Measurements from ENCODE around the gene ZKSCAN7. TPM values are rescaled to one million over a fixed set of nuclear protein-coding genes. Genes with fewer than 3 reads are reported as not detected.
A peak's percentile ranks its signal among the peaks of the same experiment; 100 is the strongest.

Gene ZKSCAN7
- 0.83 TPM in 2 replicates for total RNA-seq (2021)
- Bru-seq, nascent RNA: percentile 25 among the genes with signal in this experiment
- BruChase-seq, experiment 1, labeled RNA remaining after a 2-hour chase: percentile 21 among the genes with signal in this experiment
- BruChase-seq, experiment 2, labeled RNA remaining after a 6-hour chase: percentile 15 among the genes with signal in this experiment
- long read RNA-seq, partial matches to known transcripts: 0 of 2 reads
- long read RNA-seq, other reads (novel, unspliced or antisense): 1 of 2 reads

DNA sequence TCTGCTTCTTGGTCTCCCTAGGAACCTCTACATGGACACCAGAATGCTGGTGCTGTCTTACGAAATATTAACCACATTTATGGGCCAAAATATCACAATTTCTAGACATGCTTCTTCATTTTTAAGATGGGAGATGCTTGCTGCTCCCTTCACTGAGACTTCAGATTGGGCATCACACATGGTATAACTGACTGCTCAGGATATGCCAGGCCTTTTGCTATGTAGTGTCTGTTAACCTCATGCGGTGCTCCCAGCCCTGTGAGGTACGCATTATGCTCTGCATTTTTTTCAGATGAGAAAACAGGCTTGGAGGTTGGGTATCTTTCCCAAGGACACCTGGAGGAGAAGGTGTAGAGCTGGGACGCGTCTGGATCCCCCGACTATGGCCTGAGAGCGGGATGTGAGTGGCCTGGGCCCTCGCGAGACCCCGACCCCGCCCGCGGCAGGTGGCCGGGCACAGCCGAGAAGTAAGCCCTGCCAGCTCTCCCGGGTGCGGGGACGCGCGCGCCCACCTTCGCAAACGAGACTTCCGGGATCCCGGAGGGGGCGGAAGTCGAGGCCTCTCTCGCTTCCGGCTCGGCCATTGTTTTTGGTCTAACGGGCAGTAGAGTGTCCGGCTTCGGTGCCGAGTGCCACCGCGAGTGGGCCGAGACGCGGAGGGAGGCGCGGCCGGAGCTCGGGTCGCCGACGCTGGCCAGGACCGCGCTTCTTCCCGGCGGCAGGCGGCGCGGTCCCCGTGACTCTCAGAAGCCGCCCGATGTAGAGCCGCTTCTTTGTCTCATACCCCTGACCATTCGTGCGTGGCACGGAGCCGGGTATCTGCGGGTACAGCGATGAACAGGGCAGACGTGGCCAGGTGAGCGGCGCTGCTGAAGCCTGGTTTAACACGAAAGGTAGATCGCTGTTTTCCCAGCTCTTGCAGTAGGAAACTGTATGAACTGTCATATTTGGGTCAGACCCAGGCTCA is at the start of gene ZKSCAN7:
TSS of gene ZKSCAN7 (plus strand) at position 568 of the 967 bp plus-strand sequence. CDS start 1,855 bp downstream, outside the sequence.
- peak in 1 of 2 experiments; percentile 14 for DNase-seq
- POLR2A ChIA-PET (ENCODE audit: unreplicated experiment): no interaction called here
- Histone ChIP-seq H3K4me2 (no peak within 1 kb of the TSS), H3K27ac (no peak within 1 kb of the TSS), H3K79me2 (ENCODE audit: low read depth) (no peaks in the 10 kb centered on the region), H3K27me3 (ENCODE audit: insufficient read depth, low read depth) (peaks cover 36% of the 10 kb centered on the region; the same call in 1 of the 2 replicates), H4K20me1 (ENCODE audit: insufficient read depth) (no peaks in the 10 kb centered on the region), H3K4me3 (no peak within 1 kb of the TSS), H3K4me1 (replicated peaks; ENCODE audit: insufficient read depth) (no peaks in the 10 kb centered on the region), H3K36me3 (ENCODE audit: low read depth) (no peaks in the 10 kb centered on the region), H2AFZ (no peak within 1 kb of the TSS), H3F3A (ENCODE audit: insufficient read depth, low read depth) (no peaks in the 10 kb centered on the region), H3K9me2 (ENCODE audit: insufficient read depth) (no peaks in the 10 kb centered on the region), H3K9me3 (ENCODE audit: insufficient read depth, low read depth) (no peaks in the 10 kb centered on the region)
- CTCF ChIA-PET: no interaction called here
- no TSS peak for BruUV-seq (replicated peaks)
- no peak for TF ChIP-seq EZH2 (IDR thresholded peaks at IDR 0.05; ENCODE audit: low read depth)
- TF ChIP-seq, protein P1, sequence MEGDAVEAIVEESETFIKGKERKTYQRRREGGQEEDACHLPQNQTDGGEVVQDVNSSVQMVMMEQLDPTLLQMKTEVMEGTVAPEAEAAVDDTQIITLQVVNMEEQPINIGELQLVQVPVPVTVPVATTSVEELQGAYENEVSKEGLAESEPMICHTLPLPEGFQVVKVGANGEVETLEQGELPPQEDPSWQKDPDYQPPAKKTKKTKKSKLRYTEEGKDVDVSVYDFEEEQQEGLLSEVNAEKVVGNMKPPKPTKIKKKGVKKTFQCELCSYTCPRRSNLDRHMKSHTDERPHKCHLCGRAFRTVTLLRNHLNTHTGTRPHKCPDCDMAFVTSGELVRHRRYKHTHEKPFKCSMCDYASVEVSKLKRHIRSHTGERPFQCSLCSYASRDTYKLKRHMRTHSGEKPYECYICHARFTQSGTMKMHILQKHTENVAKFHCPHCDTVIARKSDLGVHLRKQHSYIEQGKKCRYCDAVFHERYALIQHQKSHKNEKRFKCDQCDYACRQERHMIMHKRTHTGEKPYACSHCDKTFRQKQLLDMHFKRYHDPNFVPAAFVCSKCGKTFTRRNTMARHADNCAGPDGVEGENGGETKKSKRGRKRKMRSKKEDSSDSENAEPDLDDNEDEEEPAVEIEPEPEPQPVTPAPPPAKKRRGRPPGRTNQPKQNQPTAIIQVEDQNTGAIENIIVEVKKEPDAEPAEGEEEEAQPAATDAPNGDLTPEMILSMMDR (conservative IDR thresholded peaks at IDR 0.05): no peak
- intact Hi-C loops (cut with micrococcal nuclease; ENCODE audit: unreplicated experiment): no loop called here

DNA sequence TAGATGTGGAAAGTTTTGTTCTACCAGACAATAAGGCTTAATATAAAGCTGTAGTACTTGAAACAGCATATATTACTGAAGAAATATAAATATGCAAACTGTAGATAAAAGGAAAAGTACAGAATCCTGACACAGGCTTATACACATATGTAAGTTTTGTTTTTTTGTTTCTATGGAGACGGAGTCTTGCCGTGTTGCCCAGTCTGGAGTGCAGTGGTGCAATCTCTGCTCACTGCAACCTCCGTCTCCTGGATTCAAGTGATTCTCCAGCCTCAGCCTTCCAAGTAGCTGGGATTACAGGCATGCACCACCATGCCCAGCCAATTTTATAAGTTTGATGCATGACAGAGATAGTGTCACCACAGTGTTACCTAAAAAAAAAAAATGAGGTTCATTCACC is 48.4 kb upstream of the ZKSCAN7 start:
- H3K9me3 ChIP-seq (ENCODE audit: insufficient read depth, low read depth): peaks cover 21% of the 10 kb centered on the region
- H3K79me2 ChIP-seq (ENCODE audit: low read depth): peaks cover 27% of the 10 kb centered on the region
- H3K27me3 ChIP-seq (ENCODE audit: insufficient read depth, low read depth): no peaks in the 10 kb centered on the region
- ChIA-PET POLR2A (ENCODE audit: unreplicated experiment) (interaction anchor here (0.6 kb wide), 1 partner anchor 205 kb away, joined by 10 read pairs; no protein-coding TSS in a partner anchor), CTCF (no interaction called here)
- no peak overlapping the region for H3K27ac ChIP-seq
- H4K20me1 ChIP-seq (ENCODE audit: insufficient read depth): no peaks in the 10 kb centered on the region
- H3K4me2 ChIP-seq: no peak overlapping the region
- peaks cover 7% of the 10 kb centered on the region for H3K4me1 ChIP-seq (replicated peaks; ENCODE audit: insufficient read depth)
- H3K9me2 ChIP-seq (ENCODE audit: insufficient read depth): no peaks in the 10 kb centered on the region
- H3K4me3 ChIP-seq: no peak overlapping the region
- 0 out of 2 replicates have a peak, but pooled peaks cover 5% of the 10 kb centered on the region for H3F3A ChIP-seq (ENCODE audit: insufficient read depth, low read depth)
- BruUV-seq (replicated peaks): no TSS peak
- intact Hi-C loops (cut with micrococcal nuclease; ENCODE audit: unreplicated experiment): no loop called here
- no peak overlapping the region for H2AFZ ChIP-seq
- no peaks in the 10 kb centered on the region for H3K36me3 ChIP-seq (ENCODE audit: low read depth)
- DNase-seq: no peak
- TF ChIP-seq EZH2 (IDR thresholded peaks at IDR 0.05; ENCODE audit: low read depth): no peak
- TF ChIP-seq, protein P1 (conservative IDR thresholded peaks at IDR 0.05): no peak

DNA sequence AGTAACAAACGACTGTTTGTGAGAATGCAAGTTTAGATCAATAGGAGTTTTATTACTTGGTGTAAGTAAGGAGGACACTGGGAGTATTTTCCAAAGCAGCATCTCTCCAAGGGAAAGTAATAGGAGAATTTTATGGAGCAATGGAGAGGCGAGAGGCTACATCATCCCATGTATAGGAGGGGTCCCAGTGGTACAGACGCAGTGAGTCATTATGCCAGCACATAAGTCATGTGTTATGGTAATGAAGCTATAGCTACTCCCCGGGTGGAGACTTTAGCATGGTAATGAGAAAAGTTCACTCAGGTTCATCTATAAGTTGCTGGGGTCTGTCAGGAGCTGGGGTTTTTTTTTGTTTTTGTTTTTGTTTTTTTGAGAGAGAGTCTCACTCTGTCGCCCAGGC is 48.0 kb upstream of the ZKSCAN7 start:
- Histone ChIP-seq H3K79me2 (ENCODE audit: low read depth) (peaks cover 27% of the 10 kb centered on the region), H3K4me2 (no peak overlapping the region), H3K27me3 (ENCODE audit: insufficient read depth, low read depth) (no peaks in the 10 kb centered on the region), H3K4me1 (replicated peaks; ENCODE audit: insufficient read depth) (peaks cover 7% of the 10 kb centered on the region), H3K9me3 (ENCODE audit: insufficient read depth, low read depth) (peaks cover 21% of the 10 kb centered on the region), H3K27ac (no peak overlapping the region), H2AFZ (no peak overlapping the region), H3K4me3 (no peak overlapping the region), H4K20me1 (ENCODE audit: insufficient read depth) (no peaks in the 10 kb centered on the region), H3K9me2 (ENCODE audit: insufficient read depth) (no peaks in the 10 kb centered on the region), H3F3A (ENCODE audit: insufficient read depth, low read depth) (0 out of 2 replicates have a peak, but pooled peaks cover 5% of the 10 kb centered on the region), H3K36me3 (ENCODE audit: low read depth) (no peaks in the 10 kb centered on the region)
- CTCF ChIA-PET: no interaction called here
- no TSS peak for BruUV-seq (replicated peaks)
- intact Hi-C loops (cut with micrococcal nuclease; ENCODE audit: unreplicated experiment): no loop called here
- TF ChIP-seq EZH2 (IDR thresholded peaks at IDR 0.05; ENCODE audit: low read depth): no peak
- TF ChIP-seq, protein P1 (conservative IDR thresholded peaks at IDR 0.05): no peak
- POLR2A ChIA-PET (ENCODE audit: unreplicated experiment): no interaction called here
- no peak for DNase-seq
